GM03348 (cell line): ENCODE results near the gene SSBP1.
A peak's percentile ranks its signal among the peaks of the same experiment; 100 is the strongest.
"Not testable (repeated sequence)": the region's sequence is repeated elsewhere in the genome, so short reads cannot be mapped to it uniquely, and the experiment has no call there.

Experiments used
- DNase-seq: peaks from one replicate; pipeline ENCODE4 v3.0.0; 2012; ENCODE audit warnings: low spot score

SSBP1 gene

GRCh38 chr7:141709749-141710148 lies 28.4 kb upstream of the SSBP1 start:
- no peak for DNase-seq

GRCh38 chr7:141710301-141710700 lies 27.9 kb upstream of the SSBP1 start:
- no peak for DNase-seq

- no peak for DNase-seq
Measured at GRCh38 chr7:141712603-141713255, 25.4 kb upstream of the SSBP1 start.

- DNase-seq, result no peak
Measured at GRCh38 chr7:141713890-141714289, 24.3 kb upstream of the SSBP1 start.

GRCh38 chr7:141714571-141714970 lies 23.6 kb upstream of the SSBP1 start:
- DNase-seq, result no peak

- no peak for DNase-seq
Measured at GRCh38 chr7:141715018-141715417, 23.1 kb upstream of the SSBP1 start.

GRCh38 chr7:141715794-141716689 lies 22.1 kb upstream of the SSBP1 start:
- no peak for DNase-seq

- no peak for DNase-seq
Measured at GRCh38 chr7:141717450-141717849, 20.7 kb upstream of the SSBP1 start.

GRCh38 chr7:141722529-141722928 lies 15.6 kb upstream of the SSBP1 start:
- no peak for DNase-seq

- no peak for DNase-seq
Measured at GRCh38 chr7:141729020-141729419, 9.1 kb upstream of the SSBP1 start.

- DNase-seq, result peak; percentile 13
Measured at GRCh38 chr7:141731476-141732149, 6.5 kb upstream of the SSBP1 start.

- no peak for DNase-seq
Measured at GRCh38 chr7:141737118-141737835, 881 bp upstream of the SSBP1 start.

GRCh38 chr7:141738592-141739013 lies 445 bp downstream of the SSBP1 start:
- DNase-seq, result no peak

- no peak for DNase-seq
Measured at GRCh38 chr7:141739250-141739649, 1.1 kb downstream of the SSBP1 start.

- DNase-seq, result no peak
Measured at GRCh38 chr7:141742229-141742628, 4.1 kb downstream of the SSBP1 start.

GRCh38 chr7:141744131-141744530 lies 6.0 kb downstream of the SSBP1 start:
- no peak for DNase-seq

GRCh38 chr7:141748396-141748795 lies 10.2 kb downstream of the SSBP1 start:
- no peak for DNase-seq

GRCh38 chr7:141751904-141752303 lies 13.7 kb downstream of the SSBP1 start:
- DNase-seq, result not testable (repeated sequence)

- no peak for DNase-seq
Measured at GRCh38 chr7:141752634-141753033, 14.5 kb downstream of the SSBP1 start.

- DNase-seq, result peak; percentile 15
Measured at GRCh38 chr7:141754939-141755338, 16.8 kb downstream of the SSBP1 start.

- no peak for DNase-seq
Measured at GRCh38 chr7:141763797-141764196, 25.6 kb downstream of the SSBP1 start, which contains the start of gene TAS2R3. Gene TAS2R3, plus strand, starts transcription at chr7:141764097. Its CDS starts 62 bp downstream, at chr7:141764159.

GRCh38 chr7:141770083-141770583 lies 32.0 kb downstream of the SSBP1 start:
- DNase-seq, result not testable (repeated sequence)
